Central memory CD8-positive, alpha-beta T cell (primary cell): Measurements from ENCODE around the gene COX7B2.

Experiments used
- ATAC-seq: fragments of 150-1000 bp; cut with Tn5 transposase; replicated peaks from 2 replicates; pipeline ENCODE4 v1.10.0; 2022; ENCODE audit warnings: mild to moderate bottlenecking, moderate FRiP score, moderate number of reproducible peaks; ENCODE audit not compliant: poor library complexity, severe bottlenecking; ENCODE audit errors: extremely low read depth
- DNase-seq, 2 donors: peaks; one replicate each; pipeline ENCODE4 v3.0.0; 2021; ENCODE audit warnings: low spot score in 2 of 2
- H3K27ac Mint-ChIP-seq: one replicate; pipeline ENCODE4 v1.8.0; 2022; ENCODE audit warnings: low read depth, mild to moderate bottlenecking, moderate library complexity, mixed read lengths
- H3K27me3 Mint-ChIP-seq: one replicate; pipeline ENCODE4 v1.8.0; 2022; ENCODE audit warnings: mixed read lengths
- H3K36me3 Mint-ChIP-seq: one replicate; pipeline ENCODE4 v1.8.0; 2022; ENCODE audit warnings: mild to moderate bottlenecking, moderate library complexity, mixed read lengths; ENCODE audit not compliant: insufficient read depth
- H3K4me1 Mint-ChIP-seq: one replicate; pipeline ENCODE4 v1.8.0; 2022; ENCODE audit warnings: mixed read lengths
- H3K4me3 Mint-ChIP-seq: one replicate; pipeline ENCODE4 v1.8.0; 2022; ENCODE audit warnings: mild to moderate bottlenecking, moderate library complexity, mixed read lengths
- H3K9me3 Mint-ChIP-seq: one replicate; pipeline ENCODE4 v1.8.0; 2022; ENCODE audit warnings: mixed read lengths

Gene COX7B2, protein sequence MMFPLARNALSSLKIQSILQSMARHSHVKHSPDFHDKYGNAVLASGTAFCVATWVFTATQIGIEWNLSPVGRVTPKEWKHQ

DNA sequence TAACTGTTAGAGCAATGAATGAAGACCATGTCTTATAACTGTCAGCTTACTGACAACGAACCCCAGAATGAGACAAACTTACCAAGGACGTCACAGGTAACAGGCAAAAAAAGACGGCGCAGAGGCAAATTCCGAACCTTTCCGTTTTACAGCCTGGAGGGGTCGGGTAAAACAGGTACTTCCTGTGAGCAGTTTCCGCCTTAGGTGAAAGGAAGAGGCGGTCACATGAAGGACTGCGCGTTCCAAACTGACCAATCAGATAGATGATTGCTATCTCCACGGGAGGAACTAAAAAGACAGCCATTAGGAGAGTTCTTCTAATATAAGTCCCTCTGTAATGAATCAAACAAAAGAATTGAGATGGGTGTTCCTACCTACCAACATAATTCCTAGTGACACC, at the start of gene COX7B2:
Gene COX7B2 (minus strand): TSS at position 168 of the 400 bp plus-strand sequence. CDS start 174,053 bp downstream, outside the sequence.
- Mint-ChIP-seq H3K27ac (no peak within 1 kb of the TSS), H3K36me3 (no peaks in the 10 kb centered on the region), H3K9me3 (no peaks in the 10 kb centered on the region), H3K27me3 (no peaks in the 10 kb centered on the region), H3K4me3 (no peak within 1 kb of the TSS), H3K4me1 (no peaks in the 10 kb centered on the region)
- ATAC-seq (no peak), DNase-seq (no peak)

DNA sequence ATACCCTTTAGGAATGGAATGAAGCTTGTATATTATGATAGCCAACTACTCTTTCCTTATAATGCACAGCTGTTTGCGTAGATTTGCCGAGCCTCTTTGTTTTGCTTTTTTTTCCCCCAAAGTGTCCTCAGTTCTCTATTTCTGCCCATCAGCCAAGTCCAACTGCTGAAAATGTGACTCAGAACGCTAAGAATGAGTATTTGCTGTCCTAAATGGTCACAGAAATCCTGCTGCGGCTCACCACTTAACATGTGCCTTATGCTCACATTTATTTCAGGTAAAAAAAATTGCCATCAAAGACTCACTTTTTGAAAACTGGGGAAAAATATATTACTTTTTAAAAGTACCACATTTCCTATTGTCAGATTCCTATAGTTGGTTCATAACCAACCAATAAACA, 47.4 kb upstream of the COX7B2 start:
- ATAC-seq (no peak), DNase-seq (no peak)
- Mint-ChIP-seq H3K27ac (no peak overlapping the region), H3K9me3 (no peaks in the 10 kb centered on the region), H3K4me3 (no peak overlapping the region), H3K4me1 (no peaks in the 10 kb centered on the region), H3K27me3 (no peaks in the 10 kb centered on the region), H3K36me3 (no peaks in the 10 kb centered on the region)

DNA sequence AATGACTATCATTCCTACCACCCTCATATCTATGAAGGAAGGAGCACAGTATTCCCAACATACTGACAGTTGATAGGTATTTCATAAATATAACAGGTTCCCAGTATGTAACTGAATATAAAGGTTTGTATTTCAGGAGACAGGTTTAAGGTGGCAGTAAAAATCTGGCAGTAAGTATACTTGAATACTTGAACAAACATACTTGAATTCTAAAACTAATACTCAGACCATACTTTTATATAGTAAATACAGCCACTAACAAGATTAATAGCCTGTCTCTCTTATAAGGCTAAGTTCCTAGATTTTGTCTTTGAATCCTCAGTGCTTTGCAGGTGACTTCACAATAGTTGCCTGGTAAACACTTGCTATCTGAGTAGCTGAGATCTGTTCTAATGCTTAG, 46.6 kb upstream of the COX7B2 start:
- H3K4me3 Mint-ChIP-seq = no peak overlapping the region
- H3K9me3 Mint-ChIP-seq = no peaks in the 10 kb centered on the region
- H3K27me3 Mint-ChIP-seq = no peaks in the 10 kb centered on the region
- no peak for DNase-seq
- no peaks in the 10 kb centered on the region for H3K36me3 Mint-ChIP-seq
- ATAC-seq = no peak
- no peaks in the 10 kb centered on the region for H3K4me1 Mint-ChIP-seq
- no peak overlapping the region for H3K27ac Mint-ChIP-seq

DNA sequence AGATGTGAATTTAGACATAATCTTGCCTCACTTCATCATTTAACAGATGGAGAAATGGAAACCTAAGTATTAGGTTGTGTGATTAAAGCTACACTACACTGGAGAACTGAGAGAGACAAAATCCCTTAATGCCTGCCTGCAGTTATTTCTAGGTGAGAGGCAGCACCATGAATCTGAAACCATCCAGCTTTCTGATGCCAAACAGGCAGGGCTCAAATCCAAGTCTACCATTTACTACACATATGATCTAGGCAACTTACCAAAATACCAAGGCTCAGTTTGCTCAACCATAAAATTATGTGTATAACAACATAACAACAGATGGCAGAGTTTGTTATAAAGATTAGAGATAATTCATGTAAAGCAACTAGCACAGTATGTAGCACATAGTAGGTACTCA, 45.6 kb upstream of the COX7B2 start:
- no peaks in the 10 kb centered on the region for H3K9me3 Mint-ChIP-seq
- no peak for ATAC-seq
- no peak for DNase-seq
- no peaks in the 10 kb centered on the region for H3K27me3 Mint-ChIP-seq
- no peak overlapping the region for H3K4me3 Mint-ChIP-seq
- H3K36me3 Mint-ChIP-seq = no peaks in the 10 kb centered on the region
- no peaks in the 10 kb centered on the region for H3K4me1 Mint-ChIP-seq
- no peak overlapping the region for H3K27ac Mint-ChIP-seq

DNA sequence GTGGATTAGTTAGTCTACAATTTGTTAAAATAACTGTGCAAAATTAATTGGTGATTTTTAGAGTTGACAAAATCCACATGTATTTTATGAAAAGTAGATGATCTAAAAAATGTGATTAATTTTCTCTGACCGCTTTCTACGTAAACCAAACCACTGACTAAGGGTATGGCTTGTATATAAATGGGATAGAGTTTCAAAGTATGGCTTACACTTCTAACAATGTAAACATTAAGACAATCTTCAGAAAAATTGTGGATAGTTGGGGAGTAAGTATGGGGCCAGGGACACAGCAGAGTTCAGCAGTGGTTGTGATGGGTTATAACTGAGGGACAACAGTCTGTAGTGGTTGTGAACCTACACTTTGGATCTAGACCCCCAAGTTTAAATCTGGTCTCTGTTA, 44.5 kb upstream of the COX7B2 start:
- Mint-ChIP-seq H3K4me1 (no peaks in the 10 kb centered on the region), H3K9me3 (no peaks in the 10 kb centered on the region), H3K27me3 (no peaks in the 10 kb centered on the region), H3K36me3 (no peaks in the 10 kb centered on the region), H3K4me3 (no peak overlapping the region), H3K27ac (no peak overlapping the region)
- ATAC-seq (no peak), DNase-seq (no peak)

DNA sequence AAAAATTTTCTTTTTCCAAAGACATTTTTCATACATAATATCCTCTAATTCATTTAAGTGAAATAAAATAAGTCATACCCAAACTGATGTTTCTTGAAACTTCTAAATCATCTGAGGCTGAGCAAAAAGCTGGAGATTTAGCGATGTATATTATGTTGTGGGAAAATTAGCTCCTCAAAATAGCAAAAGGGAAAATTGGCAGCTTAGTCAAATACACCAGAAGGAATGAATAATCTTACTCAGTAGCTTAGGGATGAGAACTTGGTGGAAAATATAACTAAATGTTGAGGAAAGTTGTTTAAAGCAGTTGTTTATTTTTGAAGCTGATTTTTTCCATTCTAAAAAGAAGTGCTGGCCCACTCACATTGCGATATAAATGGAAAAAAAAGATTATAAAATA, 43.4 kb upstream of the COX7B2 start:
- Mint-ChIP-seq H3K36me3 (no peaks in the 10 kb centered on the region), H3K27me3 (no peaks in the 10 kb centered on the region), H3K27ac (no peak overlapping the region), H3K9me3 (no peaks in the 10 kb centered on the region), H3K4me1 (no peaks in the 10 kb centered on the region), H3K4me3 (no peak overlapping the region)
- no peak for ATAC-seq
- no peak for DNase-seq

DNA sequence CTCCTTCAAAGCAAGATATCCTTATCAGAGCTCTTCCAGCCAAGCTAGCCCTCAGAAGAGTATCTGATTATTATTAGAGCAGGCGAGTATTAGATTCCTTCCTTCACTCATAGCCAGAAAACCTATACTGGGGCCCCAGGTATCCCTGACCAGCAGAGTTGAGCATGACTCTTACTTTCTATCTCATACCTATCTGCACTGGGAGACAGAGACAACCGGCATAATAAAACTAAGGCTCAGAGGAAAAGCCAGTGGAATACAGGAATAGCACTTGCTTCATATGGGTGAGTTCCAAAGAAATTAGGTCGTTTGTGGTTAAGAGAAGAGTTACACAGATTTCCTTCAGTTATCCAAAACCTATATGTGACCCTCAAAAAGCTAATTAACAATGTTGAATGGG, 41.8 kb upstream of the COX7B2 start:
- no peaks in the 10 kb centered on the region for H3K27me3 Mint-ChIP-seq
- H3K36me3 Mint-ChIP-seq = no peaks in the 10 kb centered on the region

DNA sequence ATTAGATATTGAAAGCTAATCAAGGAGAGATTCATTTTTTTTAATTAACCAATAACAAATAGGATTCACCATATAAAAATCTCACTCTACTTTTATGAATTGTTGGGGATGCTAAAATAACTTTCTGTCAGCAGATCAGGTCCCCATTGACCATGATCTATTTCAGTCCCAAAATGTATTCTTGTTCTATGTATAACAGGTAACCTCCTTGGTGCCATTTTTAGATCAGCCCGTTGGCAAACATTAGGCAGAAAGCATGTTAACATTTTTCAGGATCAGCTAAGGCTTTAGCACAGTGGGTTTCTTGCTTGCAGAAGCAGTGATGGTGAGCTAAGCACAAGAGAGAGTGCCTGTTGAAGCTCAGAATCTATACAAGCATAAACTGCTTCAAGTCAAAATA, 40.8 kb upstream of the COX7B2 start:
- Mint-ChIP-seq H3K4me1 (no peaks in the 10 kb centered on the region), H3K36me3 (no peaks in the 10 kb centered on the region), H3K27me3 (no peaks in the 10 kb centered on the region)

More for the DNA sequence above, 41.8 kb upstream of the COX7B2 start:
- ATAC-seq (no peak), DNase-seq (no peak)
- Mint-ChIP-seq H3K4me3 (no peak overlapping the region), H3K27ac (no peak overlapping the region), H3K9me3 (no peaks in the 10 kb centered on the region), H3K4me1 (no peaks in the 10 kb centered on the region)

DNA sequence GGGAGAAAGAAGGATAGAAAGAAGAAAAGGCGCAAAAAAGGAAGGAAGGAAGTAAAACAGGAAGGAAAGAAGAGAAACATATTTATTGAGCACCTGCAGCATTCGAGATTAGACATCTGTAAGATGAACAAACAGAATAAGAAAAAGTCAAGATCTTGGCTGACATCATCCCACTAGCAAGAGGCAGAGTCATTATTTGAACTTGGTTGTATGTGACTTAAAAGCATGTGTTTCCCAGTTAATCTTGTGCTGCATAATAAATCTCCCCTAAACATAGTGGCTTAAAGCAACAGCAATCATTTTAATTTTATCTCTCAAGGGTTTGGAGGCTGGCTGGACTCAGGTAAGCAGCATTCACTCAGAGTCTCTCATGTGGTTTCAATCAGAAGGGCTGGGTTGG, 38.5 kb upstream of the COX7B2 start:
- no peaks in the 10 kb centered on the region for H3K4me1 Mint-ChIP-seq
- no peaks in the 10 kb centered on the region for H3K9me3 Mint-ChIP-seq
- DNase-seq = no peak
- no peaks in the 10 kb centered on the region for H3K36me3 Mint-ChIP-seq
- H3K27ac Mint-ChIP-seq = no peak overlapping the region
- H3K27me3 Mint-ChIP-seq = no peaks in the 10 kb centered on the region
- no peak overlapping the region for H3K4me3 Mint-ChIP-seq
- no peak for ATAC-seq

More for the DNA sequence above, 40.8 kb upstream of the COX7B2 start:
- H3K4me3 Mint-ChIP-seq = no peak overlapping the region
- DNase-seq (no peak), ATAC-seq (no peak)
- no peaks in the 10 kb centered on the region for H3K9me3 Mint-ChIP-seq
- H3K27ac Mint-ChIP-seq = no peak overlapping the region

DNA sequence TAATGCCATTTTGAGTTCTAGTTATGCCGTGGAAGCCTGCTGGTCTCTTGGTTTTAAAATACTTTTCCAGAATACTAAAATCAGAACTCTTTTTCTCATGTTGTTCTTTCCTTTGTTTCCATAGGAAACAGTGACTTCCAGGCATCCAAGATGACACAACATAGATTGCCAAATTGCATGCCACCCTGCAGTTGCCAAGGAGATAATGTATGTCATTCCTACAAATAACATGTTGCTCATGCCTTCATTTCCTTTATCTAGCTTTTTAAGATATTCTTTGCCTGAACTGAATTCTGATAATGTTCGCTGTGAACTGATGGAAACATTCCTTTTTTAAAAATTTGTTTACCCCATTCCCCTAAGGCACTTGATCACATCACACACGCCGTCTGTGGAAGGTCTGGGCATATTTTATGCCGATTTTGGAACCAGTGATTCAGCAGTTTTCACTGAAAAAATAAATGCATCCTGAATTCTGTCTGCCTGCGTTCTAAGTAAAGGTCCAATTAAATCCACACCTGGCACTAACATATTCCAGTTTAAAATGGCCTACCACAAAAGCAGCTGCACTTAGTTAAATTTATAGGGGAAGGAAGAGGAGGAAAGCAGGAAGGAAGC, 38.0 kb upstream of the COX7B2 start:
- no peaks in the 10 kb centered on the region for H3K36me3 Mint-ChIP-seq
- no peaks in the 10 kb centered on the region for H3K9me3 Mint-ChIP-seq
- DNase-seq = no peak
- H3K27ac Mint-ChIP-seq = no peak overlapping the region
- H3K27me3 Mint-ChIP-seq = no peaks in the 10 kb centered on the region
- H3K4me3 Mint-ChIP-seq = no peak overlapping the region
- no peak for ATAC-seq
- H3K4me1 Mint-ChIP-seq = no peaks in the 10 kb centered on the region

DNA sequence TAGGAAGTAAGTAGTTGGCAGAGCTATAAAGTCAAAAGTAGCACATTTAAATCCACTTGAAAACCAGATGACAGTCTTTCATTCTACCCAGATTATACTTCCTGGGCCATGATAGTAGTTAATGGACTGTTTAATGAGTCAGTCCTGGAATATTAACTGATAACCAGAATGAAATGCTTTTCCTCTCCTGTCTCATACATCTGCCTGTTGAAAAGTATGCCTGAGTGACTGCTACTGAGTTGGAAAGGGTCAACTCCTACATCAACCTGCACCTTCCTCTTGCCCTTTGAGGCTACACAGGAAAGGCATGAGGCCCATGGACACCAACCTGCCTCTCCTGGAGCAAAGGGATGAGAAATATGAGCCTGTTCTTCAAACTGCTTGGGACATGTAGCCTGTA, 36.0 kb upstream of the COX7B2 start:
- H3K27me3 Mint-ChIP-seq = no peaks in the 10 kb centered on the region
- H3K4me1 Mint-ChIP-seq = no peaks in the 10 kb centered on the region
- no peak overlapping the region for H3K27ac Mint-ChIP-seq
- H3K4me3 Mint-ChIP-seq = no peak overlapping the region
- no peaks in the 10 kb centered on the region for H3K36me3 Mint-ChIP-seq
- DNase-seq = no peak
- ATAC-seq = no peak
- H3K9me3 Mint-ChIP-seq = no peaks in the 10 kb centered on the region

DNA sequence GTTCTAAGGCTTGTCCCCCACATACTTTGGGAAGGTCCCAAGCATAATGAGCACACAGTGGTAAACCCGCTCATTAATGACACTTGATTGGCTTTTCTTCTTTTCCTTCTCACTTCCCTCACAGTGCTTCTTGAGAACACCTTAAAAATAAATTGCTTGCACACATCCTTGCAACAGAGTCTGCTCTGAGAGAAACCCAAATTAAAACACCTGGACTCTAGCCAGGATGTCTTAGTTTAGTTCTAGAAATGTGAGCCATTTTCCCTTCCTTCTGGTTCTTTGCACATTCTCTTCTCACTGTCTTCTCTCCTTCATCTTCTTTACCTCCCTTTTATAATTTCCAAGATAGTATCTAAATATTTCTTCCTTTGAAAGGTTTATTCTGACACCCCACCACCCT, 35.3 kb upstream of the COX7B2 start:
- Mint-ChIP-seq H3K4me1 (no peaks in the 10 kb centered on the region), H3K4me3 (no peak overlapping the region), H3K36me3 (no peaks in the 10 kb centered on the region), H3K27ac (no peak overlapping the region), H3K9me3 (no peaks in the 10 kb centered on the region), H3K27me3 (no peaks in the 10 kb centered on the region)
- ATAC-seq (no peak), DNase-seq (no peak)

DNA sequence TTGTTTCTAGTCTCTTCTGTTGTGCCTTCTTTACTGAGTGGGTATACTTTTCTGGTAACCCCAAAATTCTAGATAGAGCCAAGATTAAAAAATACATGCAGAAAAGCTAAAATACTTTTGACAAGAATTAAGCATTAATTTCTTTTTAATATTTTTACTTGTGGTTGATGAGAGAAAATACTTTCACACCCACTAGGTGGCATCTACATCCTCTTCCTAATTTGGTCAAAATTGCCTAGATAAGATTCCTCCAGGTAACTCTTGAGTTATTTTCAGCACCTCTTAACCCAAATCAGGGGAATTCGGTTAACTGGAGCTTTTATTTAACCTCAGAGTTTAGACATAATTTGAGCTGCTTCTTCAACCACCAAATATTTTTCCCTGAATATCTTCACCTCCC, 28.4 kb upstream of the COX7B2 start:
- H3K27ac Mint-ChIP-seq = no peak overlapping the region
- peaks cover 7% of the 10 kb centered on the region for H3K27me3 Mint-ChIP-seq
- ATAC-seq (no peak), DNase-seq (no peak)
- no peak overlapping the region for H3K4me3 Mint-ChIP-seq
- H3K36me3 Mint-ChIP-seq = no peaks in the 10 kb centered on the region
- H3K9me3 Mint-ChIP-seq = no peaks in the 10 kb centered on the region
- no peaks in the 10 kb centered on the region for H3K4me1 Mint-ChIP-seq
